PFSK-1 (cell line): ENCODE measurements around the gene HES5.

ENCODE experiments used
- TAF1 ChIP-seq: IDR thresholded peaks from 2 replicates; pipeline ENCODE4 v1.6.1; 2012; ENCODE audit warnings: low read length, control low read depth, borderline replicate concordance; ENCODE audit not compliant: insufficient read depth
- TF ChIP-seq, protein P1 (sequence below), 2 experiments: IDR thresholded peaks; 2 replicates each; pipeline versions ENCODE4 v1.6.1 to v1.8.0; 2011 to 2012; ENCODE audit warnings: low read depth in 2 of 2, low read length in 2 of 2, control low read depth in 1 of 2, inconsistent platforms in 1 of 2, mild to moderate bottlenecking in 1 of 2, moderate library complexity in 1 of 2; ENCODE audit not compliant: insufficient read depth in 1 of 2

DNA sequence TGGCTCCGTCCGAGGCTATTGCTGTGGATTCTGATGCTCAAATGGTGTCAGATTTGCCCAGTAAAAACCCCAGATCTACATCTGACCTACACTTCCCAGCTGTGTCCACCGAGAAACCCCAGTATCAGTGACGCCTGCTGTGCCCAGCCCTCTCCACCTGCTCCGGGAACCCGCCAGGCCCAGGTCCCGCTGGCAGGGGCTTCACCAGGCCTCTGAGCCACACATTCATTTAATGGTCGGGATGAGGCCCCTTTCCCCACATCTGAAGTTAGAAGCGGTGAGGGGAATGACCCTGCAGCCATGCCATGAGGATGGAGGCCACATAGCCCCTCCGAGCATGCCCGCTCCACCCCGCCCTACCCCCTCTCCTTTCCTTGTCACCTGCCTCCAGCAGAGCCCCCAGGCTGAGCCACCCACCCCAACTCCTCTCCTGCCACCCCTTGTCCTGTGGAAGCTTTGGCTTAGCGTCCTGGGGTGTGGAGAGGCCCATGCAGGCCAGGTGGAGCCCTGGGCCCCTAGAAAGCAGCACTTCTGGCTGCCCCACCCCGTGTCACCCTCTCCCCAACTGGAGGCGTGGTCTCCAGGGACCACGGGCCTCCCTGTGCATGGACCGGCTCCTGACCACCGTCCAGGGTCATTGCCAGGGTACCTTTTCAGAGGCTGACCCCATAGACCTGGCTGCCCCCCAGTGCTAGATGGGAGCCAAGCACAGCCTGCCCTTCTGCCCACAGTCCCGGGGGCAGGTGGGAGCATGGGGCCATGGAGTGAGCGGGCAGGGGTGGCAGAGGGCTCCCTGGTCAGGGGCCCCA is 34.1 kb upstream of the HES5 start:
- TF ChIP-seq, protein P1, sequence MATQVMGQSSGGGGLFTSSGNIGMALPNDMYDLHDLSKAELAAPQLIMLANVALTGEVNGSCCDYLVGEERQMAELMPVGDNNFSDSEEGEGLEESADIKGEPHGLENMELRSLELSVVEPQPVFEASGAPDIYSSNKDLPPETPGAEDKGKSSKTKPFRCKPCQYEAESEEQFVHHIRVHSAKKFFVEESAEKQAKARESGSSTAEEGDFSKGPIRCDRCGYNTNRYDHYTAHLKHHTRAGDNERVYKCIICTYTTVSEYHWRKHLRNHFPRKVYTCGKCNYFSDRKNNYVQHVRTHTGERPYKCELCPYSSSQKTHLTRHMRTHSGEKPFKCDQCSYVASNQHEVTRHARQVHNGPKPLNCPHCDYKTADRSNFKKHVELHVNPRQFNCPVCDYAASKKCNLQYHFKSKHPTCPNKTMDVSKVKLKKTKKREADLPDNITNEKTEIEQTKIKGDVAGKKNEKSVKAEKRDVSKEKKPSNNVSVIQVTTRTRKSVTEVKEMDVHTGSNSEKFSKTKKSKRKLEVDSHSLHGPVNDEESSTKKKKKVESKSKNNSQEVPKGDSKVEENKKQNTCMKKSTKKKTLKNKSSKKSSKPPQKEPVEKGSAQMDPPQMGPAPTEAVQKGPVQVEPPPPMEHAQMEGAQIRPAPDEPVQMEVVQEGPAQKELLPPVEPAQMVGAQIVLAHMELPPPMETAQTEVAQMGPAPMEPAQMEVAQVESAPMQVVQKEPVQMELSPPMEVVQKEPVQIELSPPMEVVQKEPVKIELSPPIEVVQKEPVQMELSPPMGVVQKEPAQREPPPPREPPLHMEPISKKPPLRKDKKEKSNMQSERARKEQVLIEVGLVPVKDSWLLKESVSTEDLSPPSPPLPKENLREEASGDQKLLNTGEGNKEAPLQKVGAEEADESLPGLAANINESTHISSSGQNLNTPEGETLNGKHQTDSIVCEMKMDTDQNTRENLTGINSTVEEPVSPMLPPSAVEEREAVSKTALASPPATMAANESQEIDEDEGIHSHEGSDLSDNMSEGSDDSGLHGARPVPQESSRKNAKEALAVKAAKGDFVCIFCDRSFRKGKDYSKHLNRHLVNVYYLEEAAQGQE (IDR thresholded peaks at IDR 0.05; ENCODE audit: insufficient read depth in 1 of 2, low read depth in 2 of 2, low read length in 2 of 2) = no peak
- no peak for TF ChIP-seq TAF1
